Activated CD4-positive, alpha-beta T cell treated with anti-CD3 and anti-CD28 coated beads, Interleukin-2, amount 50 U/mL, for 24 hours (primary cell): ENCODE data around the gene MPI.
A peak's percentile ranks its signal among the peaks of the same experiment; 100 is the strongest.
"Not testable (repeated sequence)": the region's sequence is repeated elsewhere in the genome, so short reads cannot be mapped to it uniquely, and the experiment has no call there.

Source experiments
- DNase-seq, 2 donors: peaks; one replicate each; pipeline ENCODE4 v3.0.0-alpha.2; 2020; ENCODE audit warnings: low read depth in 1 of 2, low spot score in 1 of 2

Gene MPI

GRCh38 chr15:74928771-74929198, 38.9 kb downstream of the MPI start:
- no peak for DNase-seq

GRCh38 chr15:74933573-74933972, 43.7 kb downstream of the MPI start:
- no peak for DNase-seq

GRCh38 chr15:74935193-74935592, 45.4 kb downstream of the MPI start:
- not testable (repeated sequence) for DNase-seq

- DNase-seq = no peak
Measured at GRCh38 chr15:74937272-74937589, 47.4 kb downstream of the MPI start.

- peak; percentile 76 to 84 for DNase-seq
Measured at GRCh38 chr15:74937590-74938371, 47.9 kb downstream of the MPI start, which contains the start of gene COX5A. Gene COX5A (minus strand): TSS chr15:74938073. CDS start chr15:74938014, 59 bp downstream.

GRCh38 chr15:74950078-74950908, 60.5 kb downstream of the MPI start:
- peak; percentile 74 to 79 for DNase-seq

- DNase-seq = no peak
Measured at GRCh38 chr15:74951006-74951405, 61.2 kb downstream of the MPI start.
